Esophagus muscularis mucosa (tissue), 4 donors: ENCODE measurements around the gene MAP9.

Experiments used
- CTCF ChIP-seq, 3 experiments: fragments of 200-600 bp in 2 of 3; fragments of 450-650 bp in 1 of 3; sonication (generic) in 2 of 3; IDR thresholded peaks; one replicate each; pipeline ENCODE4 v1.5.1; 2017 to 2019; ENCODE audit warnings: antibody characterized with exemption in 3 of 3, mild to moderate bottlenecking in 2 of 3, moderate library complexity in 1 of 3
- EP300 ChIP-seq: sonication (generic); formaldehyde crosslinking; IDR thresholded peaks from one replicate; pipeline ENCODE4 v1.6.1; 2017; ENCODE audit warnings: antibody characterized with exemption
- POLR2A ChIP-seq: fragments of 450-650 bp; IDR thresholded peaks from one replicate; pipeline ENCODE4 v1.6.1; 2017; ENCODE audit warnings: antibody characterized with exemption, moderate library complexity, mild to moderate bottlenecking, low read depth
- POLR2AphosphoS5 ChIP-seq, 2 donors: sonication (generic); formaldehyde crosslinking; IDR thresholded peaks; one replicate each; pipeline ENCODE4 v1.6.1; 2017; ENCODE audit warnings: antibody characterized with exemption in 2 of 2

GRCh38 chr4:155388162-155388561 is 11.4 kb upstream of the MAP9 start:
- TF ChIP-seq POLR2AphosphoS5 (IDR thresholded peaks at IDR 0.05) (no peak), CTCF (IDR thresholded peaks at IDR 0.05) (no peak), POLR2A (no peak), EP300 (no peak)
